Raji (cell line): ENCODE results near the gene KLF8.

ENCODE experiments used
- POLR2A ChIP-seq: IDR thresholded peaks from 2 replicates; pipeline ENCODE4 v1.6.1; 2011; ENCODE audit warnings: low read depth, low read length, control low read depth; ENCODE audit not compliant: insufficient read depth

KLF8 gene

DNA sequence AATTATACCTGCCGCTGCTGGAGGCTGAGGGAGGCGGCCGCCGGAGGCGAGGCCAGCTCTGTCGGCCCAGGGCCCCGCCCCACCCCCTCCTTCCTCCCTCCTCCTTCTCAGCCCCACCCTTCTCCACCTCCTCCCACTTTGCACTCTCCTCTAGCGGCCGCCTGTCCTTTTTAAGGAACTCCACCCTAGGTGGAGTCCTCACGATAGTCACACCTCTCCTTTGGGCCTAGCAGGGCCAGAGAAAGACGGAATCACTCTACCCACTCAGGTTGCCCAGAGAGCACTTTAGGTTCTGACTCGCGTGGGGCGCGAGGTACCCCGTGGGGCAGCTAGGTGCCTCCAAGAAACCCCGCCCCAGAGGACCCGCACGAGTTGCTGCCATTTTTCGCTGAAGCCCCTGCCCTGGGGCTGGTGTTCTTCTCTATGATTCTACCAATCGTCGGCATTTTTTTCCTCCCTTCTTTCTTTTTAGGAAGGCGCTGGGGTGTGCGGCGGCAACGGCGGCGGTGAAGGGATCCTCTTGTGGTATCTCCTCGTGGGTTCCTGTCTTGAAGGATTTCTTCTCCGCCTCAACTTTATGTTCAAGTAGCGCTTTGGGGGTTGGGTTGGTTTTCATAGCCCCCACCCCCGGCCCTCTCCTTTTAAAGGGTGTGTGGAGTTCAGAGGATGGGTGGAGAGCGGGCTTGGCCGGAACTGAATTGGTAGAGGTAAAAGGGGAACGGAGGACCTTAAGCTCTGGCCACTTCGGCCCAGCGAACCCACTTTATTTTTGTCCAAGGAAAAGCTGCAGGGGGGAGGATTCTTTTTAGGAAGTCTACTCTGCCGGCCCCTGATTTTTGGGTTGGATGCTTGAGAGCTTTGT is at the start of gene KLF8:
TSS of gene KLF8 (plus strand) at position 136 of the 862 bp plus-strand sequence. CDS start 979 bp downstream, outside the sequence.
- no peak for TF ChIP-seq POLR2A

DNA sequence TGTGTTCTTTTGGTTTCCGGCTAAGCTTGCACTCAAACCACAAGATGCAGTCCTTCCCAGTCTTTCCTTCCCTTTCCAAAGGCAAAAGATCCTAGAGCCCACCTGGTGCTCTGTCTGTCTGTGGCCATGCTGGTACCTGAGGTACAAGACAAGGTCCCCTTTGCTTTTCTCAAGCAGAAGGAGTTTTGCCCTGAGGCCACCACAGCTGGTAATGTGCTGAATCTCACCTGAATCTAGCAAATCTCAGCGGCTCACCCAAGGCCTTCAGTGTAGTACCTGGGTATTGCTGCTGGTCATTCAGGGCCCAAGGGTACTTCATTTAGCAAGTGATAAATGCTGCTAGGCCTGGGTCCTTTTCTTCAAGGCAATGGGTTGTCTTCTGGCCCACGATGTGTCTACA is 20.5 kb upstream of the KLF8 start:
- no peak for TF ChIP-seq POLR2A

DNA sequence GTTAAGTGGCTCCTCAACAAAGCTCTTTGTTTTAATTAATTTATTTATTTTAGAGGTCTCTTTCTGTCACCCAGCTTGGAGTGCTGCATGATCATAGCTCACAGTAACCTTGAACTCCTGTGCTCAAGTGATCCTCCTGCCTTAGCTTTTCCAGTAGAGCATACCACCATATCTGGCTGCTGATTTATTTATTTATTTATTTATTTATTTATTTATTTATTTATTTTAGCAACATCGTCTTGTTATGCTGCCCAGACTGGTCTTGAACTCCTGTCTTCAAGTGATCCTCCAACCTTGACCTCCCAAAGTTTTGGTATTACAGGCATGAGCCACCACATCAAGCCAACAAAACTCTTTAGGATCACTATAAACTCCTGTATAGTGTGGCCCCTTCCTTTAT is 15.8 kb upstream of the KLF8 start:
- TF ChIP-seq POLR2A, result no peak

DNA sequence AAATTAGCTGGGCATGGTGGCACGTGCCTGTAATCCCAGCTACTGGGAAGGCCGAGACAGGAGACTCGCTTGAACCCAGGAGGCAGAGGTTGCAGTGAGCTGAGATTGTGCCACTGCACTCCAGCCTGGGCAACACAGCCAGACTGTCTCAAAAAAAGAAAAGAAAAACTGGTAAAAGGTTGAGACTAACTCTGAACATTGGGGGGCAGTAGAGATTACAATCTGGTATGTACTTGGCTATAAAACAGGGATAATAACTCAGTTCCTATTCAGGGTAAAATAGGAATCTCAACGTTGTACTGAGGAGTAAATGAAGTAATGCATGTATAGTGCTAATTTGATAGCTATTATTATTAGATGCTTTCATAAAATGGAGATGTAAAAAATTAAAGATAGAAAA is 12.5 kb upstream of the KLF8 start:
- TF ChIP-seq POLR2A, result no peak

DNA sequence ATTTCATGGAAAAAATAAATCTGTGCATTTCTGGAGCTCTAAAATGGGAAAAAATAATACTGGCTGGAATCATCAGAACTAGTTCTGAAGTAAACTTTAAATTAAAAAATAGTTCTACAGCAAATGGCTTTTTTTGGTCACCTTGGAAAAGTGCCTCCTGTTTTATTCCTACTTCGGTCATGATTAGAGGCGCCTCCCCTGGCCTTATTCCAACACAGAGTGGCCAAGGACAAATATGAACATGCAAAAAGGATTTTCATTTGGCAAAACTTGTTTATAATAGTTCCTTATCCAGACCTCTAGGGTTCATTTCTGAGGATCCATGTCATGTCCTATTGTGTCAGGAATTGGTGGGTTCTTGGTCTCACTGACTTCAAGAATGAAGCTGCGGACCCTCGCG is 11.1 kb upstream of the KLF8 start:
- no peak for TF ChIP-seq POLR2A

DNA sequence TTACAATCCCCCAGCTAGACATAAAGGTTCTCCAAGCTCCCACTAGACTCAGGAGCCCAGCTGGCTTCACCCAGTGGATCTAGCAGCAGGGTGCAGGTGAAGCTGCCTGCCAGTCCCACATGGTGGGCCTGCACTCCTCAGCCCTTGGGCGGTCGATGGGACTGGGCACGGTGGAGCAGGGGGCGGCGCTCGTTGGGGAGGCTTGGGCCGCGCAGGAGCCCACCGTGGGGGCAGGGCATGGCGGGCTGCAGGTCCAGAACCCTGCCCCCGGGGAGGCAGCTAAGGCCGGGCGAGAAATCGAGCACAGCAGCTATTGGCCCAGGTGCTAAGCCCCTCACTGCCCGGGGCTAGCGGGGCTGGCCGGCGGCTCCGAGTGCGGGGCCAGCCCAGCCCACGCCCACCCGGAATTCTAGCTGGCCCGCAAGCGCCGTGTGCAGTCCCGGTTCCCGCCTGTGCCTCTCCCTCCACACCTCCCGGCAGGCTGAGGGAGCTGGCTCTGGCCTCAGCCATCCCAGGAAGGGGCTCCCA is 9.6 kb upstream of the KLF8 start:
- TF ChIP-seq POLR2A, result no peak

DNA sequence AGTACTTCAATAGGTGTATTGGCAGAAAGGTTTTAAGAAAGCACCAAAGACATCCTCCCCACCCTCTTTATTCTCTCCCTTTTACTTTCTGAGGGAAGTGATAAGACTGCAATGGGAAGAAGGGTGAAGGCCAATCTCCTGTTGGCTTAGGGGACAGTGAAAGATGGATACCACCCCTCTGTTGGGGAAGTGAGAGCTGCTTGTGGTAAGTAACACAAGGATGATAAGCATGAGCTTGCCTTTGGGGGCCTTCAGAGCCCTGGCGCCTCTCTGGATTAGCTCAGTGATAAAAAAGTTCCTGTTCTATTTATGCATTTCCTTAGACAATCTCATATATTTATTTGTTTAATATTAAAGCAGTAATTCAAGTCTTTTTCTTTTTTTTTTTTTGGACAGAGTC is 5.2 kb upstream of the KLF8 start:
- no peak for TF ChIP-seq POLR2A

DNA sequence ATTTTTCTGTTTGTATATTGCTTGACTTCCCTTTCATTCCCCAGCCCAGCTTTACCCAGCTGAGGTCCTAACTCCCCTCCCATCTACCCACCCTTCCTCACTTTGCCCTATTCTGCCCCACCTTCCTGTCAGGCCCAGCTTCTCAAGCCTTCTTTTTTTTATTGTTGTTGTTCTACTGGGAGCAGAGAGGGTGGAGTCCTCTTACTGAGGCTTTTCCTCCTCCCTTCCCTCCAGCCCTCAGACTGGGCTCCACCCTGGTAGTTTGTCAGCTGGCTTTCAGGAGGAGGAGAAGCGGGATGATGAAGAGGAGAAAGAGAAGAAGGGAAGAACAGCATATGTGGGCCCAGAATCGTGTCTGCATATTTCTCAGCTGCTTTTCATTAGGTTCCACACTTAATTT is 3.2 kb upstream of the KLF8 start:
- no peak for TF ChIP-seq POLR2A

DNA sequence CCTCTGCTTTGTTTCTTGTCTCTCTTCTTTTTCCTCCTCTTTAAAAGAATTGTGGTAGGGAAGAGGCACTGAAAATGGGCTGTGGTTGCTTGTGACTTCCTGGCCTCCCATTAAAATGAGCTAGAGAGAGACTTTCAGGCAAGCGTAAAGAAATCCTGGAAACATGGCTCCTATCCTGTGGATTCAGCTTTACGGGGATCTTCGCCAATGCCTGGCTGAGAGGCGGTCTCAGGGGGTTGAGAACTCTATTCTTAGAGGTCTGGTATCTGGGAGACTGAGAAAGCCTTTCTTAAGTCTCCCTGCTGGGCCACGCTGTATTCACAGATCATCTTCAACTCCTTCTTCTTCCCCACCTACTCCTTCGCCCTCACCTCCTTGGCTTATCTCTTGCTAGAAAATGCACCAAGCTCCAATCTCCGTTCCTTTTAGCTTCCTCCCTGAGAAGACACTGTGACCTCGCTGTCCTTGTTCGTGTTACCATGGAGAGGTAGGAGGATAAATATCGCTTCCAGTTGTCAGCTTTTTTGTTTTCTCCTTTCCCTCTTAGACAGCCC is 542 bp upstream of the KLF8 start:
- no peak for TF ChIP-seq POLR2A

DNA sequence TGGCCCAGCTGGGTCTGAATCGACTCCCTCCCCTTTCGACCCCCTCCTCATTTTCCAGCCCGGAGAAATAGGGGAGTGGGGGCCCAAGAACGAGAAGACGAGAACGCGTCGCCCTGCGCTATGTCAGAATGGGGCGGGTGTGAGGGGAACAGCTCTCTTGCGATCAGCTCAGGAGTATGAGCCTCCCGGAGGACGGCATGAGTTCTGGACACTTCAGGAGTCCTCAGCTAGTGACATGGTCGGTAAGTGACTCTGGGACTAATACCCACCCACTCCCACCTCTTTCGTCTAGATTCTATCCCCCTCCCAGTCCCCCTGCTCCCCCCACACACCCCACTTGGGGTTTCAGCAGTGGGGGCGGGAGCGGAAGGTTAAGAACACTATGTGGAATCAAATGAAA is 944 bp downstream of the KLF8 start:
- no peak for TF ChIP-seq POLR2A

DNA sequence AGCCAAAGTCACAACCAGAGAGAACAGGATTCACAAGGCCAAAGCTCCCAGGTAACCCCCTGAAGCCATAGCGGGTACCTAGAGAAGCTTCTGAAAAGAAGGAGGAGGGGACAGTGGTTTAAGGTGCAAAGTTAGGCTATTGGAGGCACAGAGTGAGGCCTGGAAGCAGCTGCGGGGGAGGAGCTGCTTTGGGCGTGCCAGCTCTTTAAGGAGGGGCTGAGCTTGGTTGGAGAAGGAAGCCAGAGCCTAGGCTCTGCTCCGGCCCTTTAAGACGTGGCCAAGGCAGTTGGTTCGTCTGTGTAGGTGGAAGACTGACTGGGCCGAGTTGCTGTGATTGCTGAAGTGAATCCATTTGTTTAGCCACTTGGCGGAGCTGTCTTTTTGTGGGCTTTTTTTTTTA is 1.5 kb downstream of the KLF8 start:
- no peak for TF ChIP-seq POLR2A

DNA sequence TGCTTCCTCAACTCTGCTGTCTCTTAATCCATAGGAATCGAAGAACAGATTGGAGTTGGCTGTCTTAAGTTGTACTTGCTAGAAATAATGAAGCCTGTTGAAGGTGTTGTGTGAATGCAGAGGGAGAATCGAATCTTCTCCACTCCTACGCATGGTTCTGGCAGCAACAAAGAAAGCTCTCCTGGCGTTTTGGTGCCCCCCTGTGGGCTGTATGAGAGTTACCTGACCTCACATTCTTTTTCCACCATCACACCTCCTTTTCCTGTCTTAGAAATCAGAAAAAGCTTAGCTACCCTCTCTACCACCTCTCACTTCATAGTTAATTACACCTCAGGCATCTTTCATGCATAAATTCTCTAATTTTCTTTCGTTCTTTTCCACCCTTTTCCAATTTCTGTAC is 16.3 kb downstream of the KLF8 start:
- TF ChIP-seq POLR2A, result no peak

DNA sequence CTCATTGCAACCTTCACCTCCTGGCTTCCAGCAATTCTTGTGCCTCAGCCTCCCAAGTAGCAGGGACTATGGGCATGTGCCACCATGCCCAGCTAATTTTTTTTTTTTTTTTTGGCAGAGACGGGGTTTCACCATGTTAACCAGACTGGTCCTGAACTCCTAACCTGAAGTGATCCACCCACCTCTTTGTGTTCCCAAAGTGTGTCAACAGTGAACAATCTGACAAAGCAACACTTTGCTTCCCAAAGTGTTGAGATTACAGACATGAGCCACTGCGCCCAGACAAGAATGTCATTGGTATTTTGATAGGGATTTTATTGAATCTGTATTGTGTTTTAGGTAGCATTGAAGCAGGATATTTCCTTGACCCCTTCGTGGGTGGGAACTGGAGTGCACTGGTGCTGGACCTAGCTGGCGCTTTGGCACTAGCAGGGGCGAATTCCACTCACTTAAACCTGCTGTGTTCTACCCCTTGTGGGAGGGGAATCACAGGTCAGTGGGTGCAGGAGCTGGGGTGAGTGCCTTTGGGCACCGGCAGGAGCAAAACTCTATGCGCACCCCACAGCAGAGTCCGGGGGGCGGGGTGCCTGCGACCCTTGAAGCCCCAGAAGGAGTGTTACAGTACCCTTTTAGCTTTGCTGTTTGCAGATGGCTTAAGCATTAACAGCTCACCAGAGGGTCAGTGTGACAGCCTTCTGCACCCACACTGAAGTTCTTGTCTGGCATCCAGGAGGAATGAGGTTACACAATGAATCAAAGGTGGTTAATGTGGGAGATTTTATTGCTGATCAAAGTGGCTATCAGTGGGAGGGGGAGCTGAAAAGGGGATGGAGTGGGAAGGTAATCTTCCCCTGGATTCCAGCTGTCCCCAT is 21.9 kb downstream of the KLF8 start:
- no peak for TF ChIP-seq POLR2A

DNA sequence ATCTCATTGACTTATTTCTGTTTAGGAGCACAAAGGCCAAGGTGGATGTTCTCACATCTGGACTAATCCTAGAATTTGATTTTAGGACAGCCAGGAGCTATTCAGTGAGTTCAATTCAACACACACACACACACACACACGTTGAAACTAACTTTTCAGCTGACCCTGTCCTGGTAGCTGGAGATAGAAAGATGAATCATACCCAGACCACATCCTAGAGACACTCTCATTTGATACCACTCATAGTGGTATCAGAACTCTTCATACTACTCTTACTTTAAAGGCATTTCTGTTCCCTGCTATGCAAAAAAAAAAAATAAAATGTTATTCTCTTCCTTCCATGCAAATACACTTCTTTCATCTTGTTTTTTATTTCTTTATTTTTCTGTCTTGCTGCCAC is 36.7 kb downstream of the KLF8 start:
- TF ChIP-seq POLR2A, result no peak

DNA sequence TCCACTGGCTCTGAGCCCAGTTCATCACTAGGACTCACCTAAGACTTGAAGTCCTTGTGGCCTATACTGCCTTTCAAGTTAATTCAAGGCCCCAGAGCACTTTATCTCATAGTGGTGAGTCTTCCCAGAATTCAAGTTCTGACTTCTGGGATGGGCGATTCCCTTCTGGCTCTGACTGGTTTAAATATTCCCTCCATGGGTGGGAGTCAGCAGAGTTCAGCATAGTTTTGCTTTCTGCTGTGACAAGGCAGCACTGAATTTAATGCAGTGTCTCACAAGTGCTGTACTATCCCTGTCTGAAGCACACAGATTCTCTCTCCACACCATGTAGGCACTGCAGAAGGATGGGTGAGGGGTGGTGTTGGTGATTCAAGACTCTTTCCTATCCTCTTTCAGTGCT is 46.5 kb downstream of the KLF8 start:
- TF ChIP-seq POLR2A, result no peak

DNA sequence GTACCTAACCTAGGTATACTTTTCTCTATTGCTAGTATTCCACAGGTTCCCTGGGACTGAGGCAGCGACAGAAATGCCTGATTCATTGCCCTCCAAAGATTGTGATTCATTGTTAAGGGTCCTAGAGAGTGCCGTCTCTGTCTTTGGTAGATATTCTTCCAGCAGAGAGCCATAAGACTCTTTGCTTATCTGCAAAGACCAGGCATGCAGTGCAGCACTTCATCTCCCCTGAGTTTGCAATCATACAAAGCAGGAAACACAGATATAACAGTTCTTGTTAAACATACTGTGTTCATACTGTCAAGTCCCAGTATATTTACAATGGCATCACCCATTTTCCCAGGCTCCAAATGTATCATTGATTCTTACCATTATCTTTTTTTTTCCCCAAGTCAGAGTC is 47.7 kb downstream of the KLF8 start:
- no peak for TF ChIP-seq POLR2A

DNA sequence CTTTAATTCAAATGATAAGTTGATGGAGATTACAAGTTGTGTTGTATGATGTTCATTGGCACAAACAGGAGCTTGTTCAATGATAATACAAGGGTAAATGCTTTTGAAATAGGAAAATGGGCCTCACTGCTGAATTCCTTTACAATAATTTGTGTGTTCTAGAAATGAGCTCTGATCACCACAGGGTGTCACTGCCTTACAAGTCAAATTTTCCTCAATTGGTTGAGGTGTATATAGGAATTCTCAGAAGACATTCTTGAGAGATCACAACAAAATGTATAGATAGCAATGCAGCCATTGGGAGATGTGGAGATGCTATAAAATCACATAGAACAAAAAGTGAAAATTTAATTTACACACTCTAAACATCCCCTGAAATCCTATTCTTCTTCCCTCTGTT is 49.6 kb downstream of the KLF8 start:
- no peak for TF ChIP-seq POLR2A
